Smooth muscle cell (in vitro differentiated cells): ENCODE measurements around the gene PSTK. TPM values are rescaled to one million over a fixed set of nuclear protein-coding genes. Genes with fewer than 3 reads are reported as not detected.

ENCODE experiments used
- DNase-seq: peaks from one replicate; lab custom pipeline; 2025; ENCODE audit not compliant: unreplicated experiment; lab: John Stamatoyannopoulos, UW
- H2AFZ ChIP-seq: fragments of 200-600 bp; sonication (generic); 2 replicates; pipeline ENCODE4 v1.6.0; 2016; ENCODE audit warnings: antibody characterized with exemption, low read depth, mild to moderate bottlenecking
- H3F3A ChIP-seq: fragments of 200-600 bp; sonication (generic); 2 replicates; pipeline ENCODE4 v1.6.0; 2017; ENCODE audit warnings: antibody characterized with exemption, low read depth
- H3K27ac ChIP-seq: fragments of 200-600 bp; sonication (generic); 2 replicates; pipeline ENCODE4 v1.5.1; 2016; ENCODE audit warnings: low read depth, mild to moderate bottlenecking
- H3K27me3 ChIP-seq: fragments of 200-600 bp; sonication (generic); 2 replicates; pipeline ENCODE4 v1.6.1; 2016; ENCODE audit warnings: low read depth, mild to moderate bottlenecking
- H3K36me3 ChIP-seq: fragments of 200-600 bp; sonication (generic); 2 replicates; pipeline ENCODE4 v1.5.1; 2016; ENCODE audit warnings: low read depth
- H3K4me1 ChIP-seq: fragments of 200-600 bp; sonication (generic); 2 replicates; pipeline ENCODE4 v1.5.1; 2016; ENCODE audit warnings: low read depth
- H3K4me2 ChIP-seq: fragments of 200-600 bp; sonication (generic); 2 replicates; pipeline ENCODE4 v1.6.0; 2016; ENCODE audit warnings: mild to moderate bottlenecking
- H3K4me3 ChIP-seq: fragments of 200-600 bp; sonication (generic); 2 replicates; pipeline ENCODE4 v1.5.1; 2016; ENCODE audit warnings: mild to moderate bottlenecking
- H3K79me2 ChIP-seq: fragments of 200-600 bp; sonication (generic); 2 replicates; pipeline ENCODE4 v1.6.0; 2016; ENCODE audit warnings: low read depth, mild to moderate bottlenecking
- H3K9ac ChIP-seq: fragments of 200-600 bp; sonication (generic); 2 replicates; pipeline ENCODE4 v1.6.0; 2016; ENCODE audit warnings: low read depth
- H3K9me3 ChIP-seq: fragments of 200-600 bp; sonication (generic); replicated peaks from 2 replicates; pipeline ENCODE4 v1.5.1; 2016; ENCODE audit warnings: low read depth
- H4K20me1 ChIP-seq: fragments of 200-600 bp; sonication (generic); 2 replicates; pipeline ENCODE4 v1.6.0; 2016; ENCODE audit warnings: low read depth
- WGBS: methylation state at CpG from one replicate; pipeline ENCODE4 v1.1.7; 2016; ENCODE audit warnings: low lambda C conversion rate; 5-methylcytosine and 5-hydroxymethylcytosine counted together
- polyA plus RNA-seq: library from polyadenylated mRNA; unstranded; fragments of >200 nt; fragmentation: Nextera tagmentation; extraction: Ambion mirVana; gene quantifications from 2 replicates; pipeline ENCODE4 v1.2.1, GENCODE V29; 2016
- total RNA-seq: library from RNA; depleted of rRNA; stranded (reverse); fragments of >200 nt; gene quantifications from 2 replicates; pipeline ENCODE4 v1.2.3, GENCODE V29; 2014
- TF ChIP-seq, protein P1 (sequence below): fragments of 200-600 bp; sonication (generic); IDR thresholded peaks from 2 replicates; pipeline ENCODE4 v1.5.1; 2017; ENCODE audit warnings: borderline replicate concordance, mild to moderate bottlenecking, antibody characterized with exemption; ENCODE audit not compliant: insufficient read depth, poor library complexity, severe bottlenecking

The PSTK gene
- total and polyA plus RNA-seq, 2 experiments from 2014 or later, result 7.0 to 14.2 TPM

DNA sequence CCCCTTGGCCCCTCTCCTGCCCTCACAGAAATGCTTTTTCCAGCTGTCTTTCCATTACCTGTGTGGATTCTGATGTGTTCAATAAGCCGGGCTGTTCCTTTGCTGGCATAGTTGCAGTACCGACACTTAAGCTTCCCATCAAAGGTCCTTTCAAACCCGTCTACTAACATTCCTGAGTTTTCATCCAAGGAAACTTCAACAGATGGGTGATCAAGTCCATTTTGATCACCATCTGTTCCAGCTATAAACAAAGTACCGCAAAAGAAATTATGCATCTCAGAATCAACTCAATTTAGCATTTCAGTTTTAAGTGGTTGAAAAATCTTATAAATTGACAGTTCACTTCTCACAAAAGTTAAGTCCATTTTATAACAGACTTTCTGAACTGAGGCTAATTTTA lies 15.7 kb downstream of the PSTK start:
- H3K36me3 ChIP-seq, result peaks cover 6% of the 10 kb centered on the region
- WGBS, result 96% methylated on average over 4 of the region's 4 CpGs
- H2AFZ ChIP-seq, result no peak overlapping the region

DNA sequence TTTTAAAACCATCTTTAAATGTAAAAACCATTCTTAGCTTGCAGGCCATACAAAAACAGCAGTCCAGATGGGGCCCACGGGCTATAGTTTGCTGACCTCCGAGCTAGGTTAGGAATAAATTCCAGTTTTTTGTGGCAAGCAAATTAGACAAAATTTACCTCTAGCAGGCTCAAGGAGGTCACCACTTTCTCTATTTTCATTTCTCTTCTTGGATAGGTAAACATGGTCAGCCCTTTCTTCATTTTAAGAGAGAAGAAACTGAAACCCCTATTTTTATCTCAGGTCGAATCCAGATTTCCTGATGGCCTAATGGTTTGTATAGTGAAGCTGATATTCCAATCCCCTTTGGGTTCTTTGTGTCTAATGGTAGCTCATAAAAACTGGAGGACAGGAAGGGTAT lies 17.7 kb downstream of the PSTK start:
- Histone ChIP-seq H3K27ac (no peak overlapping the region), H3K79me2 (peaks cover 26% of the 10 kb centered on the region), H3K4me1 (no peaks in the 10 kb centered on the region), H3K27me3 (no peaks in the 10 kb centered on the region), H2AFZ (no peak overlapping the region), H4K20me1 (peaks cover 63% of the 10 kb centered on the region), H3K9me3 (no peaks in the 10 kb centered on the region), H3F3A (no peaks in the 10 kb centered on the region), H3K9ac (no peak overlapping the region), H3K4me2 (no peak overlapping the region), H3K4me3 (no peak overlapping the region), H3K36me3 (peaks cover 6% of the 10 kb centered on the region)
- 84% methylated on average over 3 of the region's 3 CpGs for WGBS
- TF ChIP-seq, protein P1, sequence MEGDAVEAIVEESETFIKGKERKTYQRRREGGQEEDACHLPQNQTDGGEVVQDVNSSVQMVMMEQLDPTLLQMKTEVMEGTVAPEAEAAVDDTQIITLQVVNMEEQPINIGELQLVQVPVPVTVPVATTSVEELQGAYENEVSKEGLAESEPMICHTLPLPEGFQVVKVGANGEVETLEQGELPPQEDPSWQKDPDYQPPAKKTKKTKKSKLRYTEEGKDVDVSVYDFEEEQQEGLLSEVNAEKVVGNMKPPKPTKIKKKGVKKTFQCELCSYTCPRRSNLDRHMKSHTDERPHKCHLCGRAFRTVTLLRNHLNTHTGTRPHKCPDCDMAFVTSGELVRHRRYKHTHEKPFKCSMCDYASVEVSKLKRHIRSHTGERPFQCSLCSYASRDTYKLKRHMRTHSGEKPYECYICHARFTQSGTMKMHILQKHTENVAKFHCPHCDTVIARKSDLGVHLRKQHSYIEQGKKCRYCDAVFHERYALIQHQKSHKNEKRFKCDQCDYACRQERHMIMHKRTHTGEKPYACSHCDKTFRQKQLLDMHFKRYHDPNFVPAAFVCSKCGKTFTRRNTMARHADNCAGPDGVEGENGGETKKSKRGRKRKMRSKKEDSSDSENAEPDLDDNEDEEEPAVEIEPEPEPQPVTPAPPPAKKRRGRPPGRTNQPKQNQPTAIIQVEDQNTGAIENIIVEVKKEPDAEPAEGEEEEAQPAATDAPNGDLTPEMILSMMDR, result no peak
- no peak for DNase-seq

More for the DNA sequence above, 15.7 kb downstream of the PSTK start:
- peaks cover 47% of the 10 kb centered on the region for H4K20me1 ChIP-seq
- H3K4me1 ChIP-seq, result no peaks in the 10 kb centered on the region
- no peaks in the 10 kb centered on the region for H3K9me3 ChIP-seq
- H3K27ac ChIP-seq, result no peak overlapping the region
- H3F3A ChIP-seq, result no peaks in the 10 kb centered on the region
- H3K79me2 ChIP-seq, result peaks cover 17% of the 10 kb centered on the region
- no peak for DNase-seq
- TF ChIP-seq, protein P1, result no peak
- H3K27me3 ChIP-seq, result no peaks in the 10 kb centered on the region
- H3K9ac ChIP-seq, result no peak overlapping the region
- no peak overlapping the region for H3K4me3 ChIP-seq
- H3K4me2 ChIP-seq, result no peak overlapping the region

DNA sequence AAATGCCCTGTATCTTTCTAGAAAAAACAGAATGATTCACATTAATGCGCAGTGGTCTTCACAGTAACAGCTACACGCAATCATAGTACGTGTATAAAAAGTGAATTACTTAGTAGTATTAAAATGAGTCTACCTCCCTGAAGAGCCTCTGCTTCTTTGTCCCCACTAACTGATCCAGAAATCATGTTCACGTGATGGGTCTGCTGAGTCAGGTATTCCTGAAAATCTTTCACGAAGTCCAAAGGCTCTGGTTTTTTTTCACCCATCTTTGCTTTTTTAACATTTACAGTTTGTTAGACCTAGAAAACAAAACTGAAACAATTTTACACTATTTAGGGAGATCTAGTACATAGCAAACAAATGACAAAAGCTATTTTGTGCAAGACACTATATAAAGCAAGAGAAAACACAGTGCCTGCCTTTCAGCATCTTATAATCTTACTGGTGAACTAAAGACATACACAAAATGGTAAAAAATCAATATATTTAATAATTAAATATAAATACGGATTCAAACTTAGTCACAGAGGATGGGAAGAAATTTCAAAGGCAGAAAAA lies 18.2 kb downstream of the PSTK start:
- Histone ChIP-seq H3F3A (no peaks in the 10 kb centered on the region), H3K79me2 (peaks cover 30% of the 10 kb centered on the region), H3K4me1 (no peaks in the 10 kb centered on the region), H3K4me2 (no peak overlapping the region), H3K9me3 (no peaks in the 10 kb centered on the region), H4K20me1 (peaks cover 69% of the 10 kb centered on the region), H3K36me3 (peaks cover 6% of the 10 kb centered on the region), H3K27ac (no peak overlapping the region), H3K9ac (no peak overlapping the region), H2AFZ (no peak overlapping the region), H3K4me3 (no peak overlapping the region), H3K27me3 (no peaks in the 10 kb centered on the region)
- TF ChIP-seq, protein P1, result no peak
- 94% methylated on average over 6 of the region's 6 CpGs for WGBS
- no peak for DNase-seq

DNA sequence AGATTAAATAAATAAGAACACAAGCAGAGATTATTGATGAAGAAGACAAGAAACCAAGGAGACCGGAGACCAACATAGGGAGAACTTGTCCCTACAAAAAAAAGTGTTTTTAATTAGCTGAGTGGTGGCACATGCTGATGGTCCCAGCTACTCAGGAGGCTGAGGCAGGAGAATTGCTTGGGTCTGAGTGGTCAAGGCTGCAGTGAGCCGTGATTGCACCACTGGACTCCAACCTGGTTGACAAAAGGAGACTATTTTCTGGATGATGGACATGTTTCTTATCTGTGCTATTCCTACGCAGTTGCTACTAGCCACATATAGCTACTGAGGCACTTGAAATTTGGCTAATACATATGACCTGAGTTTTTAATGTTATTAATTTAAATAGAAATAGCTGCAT lies 18.7 kb downstream of the PSTK start:
- H3K4me3 ChIP-seq, result no peak overlapping the region
- peaks cover 35% of the 10 kb centered on the region for H3K79me2 ChIP-seq
- no peak overlapping the region for H3K4me2 ChIP-seq
- H3K27ac ChIP-seq, result no peak overlapping the region
- no peak overlapping the region for H2AFZ ChIP-seq
- no peaks in the 10 kb centered on the region for H3F3A ChIP-seq
- H3K36me3 ChIP-seq, result peaks cover 6% of the 10 kb centered on the region
- H4K20me1 ChIP-seq, result peaks cover 74% of the 10 kb centered on the region
- TF ChIP-seq, protein P1, result no peak
- H3K9ac ChIP-seq, result no peak overlapping the region
- H3K27me3 ChIP-seq, result no peaks in the 10 kb centered on the region
- no peak for DNase-seq
- 97% methylated on average over 3 of the region's 3 CpGs for WGBS
- H3K9me3 ChIP-seq, result no peaks in the 10 kb centered on the region
- no peaks in the 10 kb centered on the region for H3K4me1 ChIP-seq
